HEK293 (cell line): ENCODE data around the gene KATNAL2.
A peak's percentile ranks its signal among the peaks of the same experiment; 100 is the strongest.

ENCODE experiments used
- BCL11B ChIP-seq: fragments of 450-650 bp; formaldehyde crosslinking; IDR thresholded peaks from 2 replicates; pipeline ENCODE4 v1.5.1; 2016; ENCODE audit warnings: low read depth, missing biosample characterization, missing genetic modification characterization
- GLI2 ChIP-seq: fragments of 450-650 bp; formaldehyde crosslinking; IDR thresholded peaks from 2 replicates; pipeline ENCODE4; 2017; ENCODE audit warnings: missing biosample characterization, missing genetic modification characterization, low read depth, borderline replicate concordance
- GLI4 ChIP-seq: fragments of 450-650 bp; formaldehyde crosslinking; IDR thresholded peaks from 2 replicates; pipeline ENCODE4 v1.5.1; 2016; ENCODE audit warnings: missing biosample characterization, missing genetic modification characterization
- HOXD13 ChIP-seq: sonication (generic); formaldehyde crosslinking; IDR thresholded peaks from 2 replicates; pipeline ENCODE4 v1.8.0; 2022; ENCODE audit warnings: missing genetic modification reagents, borderline replicate concordance
- IKZF3 ChIP-seq: fragments of 450-650 bp; IDR thresholded peaks from 2 replicates; pipeline ENCODE4 v1.5.0; 2018; ENCODE audit warnings: missing biosample characterization, mild to moderate bottlenecking, missing genetic modification characterization, moderate library complexity
- OSR2 ChIP-seq: fragments of 450-650 bp; formaldehyde crosslinking; IDR thresholded peaks from 2 replicates; pipeline ENCODE4 v1.5.1; 2016; ENCODE audit warnings: missing biosample characterization, missing genetic modification characterization
- RBAK ChIP-seq: fragments of 450-650 bp; formaldehyde crosslinking; IDR thresholded peaks from 2 replicates; pipeline ENCODE4 v1.5.1; 2016; ENCODE audit warnings: missing biosample characterization, missing genetic modification characterization
- SETDB1 ChIP-seq: IDR thresholded peaks from one replicate; pipeline ENCODE4 v1.6.1; 2017; ENCODE audit warnings: mild to moderate bottlenecking, low read length, moderate library complexity, mixed read lengths; ENCODE audit not compliant: insufficient read length
- TRIM28 ChIP-seq: IDR thresholded peaks from 2 replicates; pipeline ENCODE4 v1.6.1; 2011; ENCODE audit warnings: low read length, control low read depth, borderline replicate concordance
- ZIC2 ChIP-seq: fragments of 450-650 bp; formaldehyde crosslinking; IDR thresholded peaks from 2 replicates; pipeline ENCODE4 v1.5.1; 2016; ENCODE audit warnings: missing biosample characterization, missing genetic modification characterization
- ZNF10 ChIP-seq: fragments of 450-650 bp; formaldehyde crosslinking; IDR thresholded peaks from 2 replicates; pipeline ENCODE4 v1.5.1; 2017; ENCODE audit warnings: missing biosample characterization, missing genetic modification characterization
- ZNF112 ChIP-seq: fragments of 450-650 bp; formaldehyde crosslinking; IDR thresholded peaks from 2 replicates; pipeline ENCODE4 v1.5.0; 2017; ENCODE audit warnings: missing biosample characterization, missing genetic modification characterization
- ZNF132 ChIP-seq: fragments of 450-650 bp; formaldehyde crosslinking; IDR thresholded peaks from 2 replicates; pipeline ENCODE4 v1.5.1; 2017; ENCODE audit warnings: missing biosample characterization, missing genetic modification characterization, borderline replicate concordance
- ZNF140 ChIP-seq: fragments of 450-650 bp; formaldehyde crosslinking; IDR thresholded peaks from 2 replicates; pipeline ENCODE4 v1.5.1; 2016; ENCODE audit warnings: missing biosample characterization, missing genetic modification characterization
- ZNF157 ChIP-seq: fragments of 450-650 bp; formaldehyde crosslinking; IDR thresholded peaks from 2 replicates; pipeline ENCODE4 v1.5.1; 2016; ENCODE audit warnings: missing biosample characterization, missing genetic modification characterization
- ZNF510 ChIP-seq: fragments of 450-650 bp; formaldehyde crosslinking; IDR thresholded peaks from 2 replicates; pipeline ENCODE4 v1.5.1; 2018; ENCODE audit warnings: mild to moderate bottlenecking, missing genetic modification characterization, missing biosample characterization; ENCODE audit not compliant: insufficient replicate concordance
- ZNF549 ChIP-seq: fragments of 450-650 bp; IDR thresholded peaks from 2 replicates; pipeline ENCODE4 v1.5.1; 2018; ENCODE audit warnings: missing biosample characterization, missing genetic modification characterization, mild to moderate bottlenecking, inconsistent platforms, moderate library complexity
- ZNF560 ChIP-seq: fragments of 450-650 bp; formaldehyde crosslinking; IDR thresholded peaks from 2 replicates; pipeline ENCODE4 v1.5.1; 2017; ENCODE audit warnings: missing biosample characterization, missing genetic modification characterization, borderline replicate concordance
- ZNF596 ChIP-seq: fragments of 450-650 bp; IDR thresholded peaks from 2 replicates; pipeline ENCODE4 v1.5.0; 2018; ENCODE audit warnings: missing biosample characterization, mild to moderate bottlenecking, missing genetic modification characterization, moderate library complexity
- ZNF610 ChIP-seq: fragments of 450-650 bp; formaldehyde crosslinking; IDR thresholded peaks from 2 replicates; pipeline ENCODE4 v1.5.1; 2016; ENCODE audit warnings: missing biosample characterization, missing genetic modification characterization, borderline replicate concordance
- ZNF626 ChIP-seq: fragments of 450-650 bp; sonication (Bioruptor Pico); formaldehyde crosslinking; IDR thresholded peaks from 2 replicates; pipeline ENCODE4 v1.5.1; 2018; ENCODE audit warnings: missing biosample characterization, missing genetic modification characterization, inconsistent platforms
- ZNF654 ChIP-seq: fragments of 450-650 bp; formaldehyde crosslinking; IDR thresholded peaks from 2 replicates; pipeline ENCODE4 v1.5.1; 2016; ENCODE audit warnings: low read depth, missing biosample characterization, missing genetic modification characterization
- ZNF701 ChIP-seq: fragments of 450-650 bp; formaldehyde crosslinking; IDR thresholded peaks from 2 replicates; pipeline ENCODE4 v1.5.1; 2016; ENCODE audit warnings: missing biosample characterization, missing genetic modification characterization
- ZNF792 ChIP-seq: fragments of 450-650 bp; formaldehyde crosslinking; IDR thresholded peaks from 2 replicates; pipeline ENCODE4 v1.5.1; 2016; ENCODE audit warnings: missing biosample characterization, missing genetic modification characterization
- TF ChIP-seq, protein P1 (sequence below): fragments of 450-650 bp; formaldehyde crosslinking; IDR thresholded peaks from 2 replicates; pipeline ENCODE4 v1.5.0; 2017; ENCODE audit warnings: missing biosample characterization, missing genetic modification characterization, borderline replicate concordance
- TF ChIP-seq, protein P2 (sequence below): fragments of 450-650 bp; formaldehyde crosslinking; IDR thresholded peaks from 2 replicates; pipeline ENCODE4 v1.5.1; 2016; ENCODE audit warnings: missing biosample characterization, missing genetic modification characterization
- TF ChIP-seq, protein P3 (sequence below): fragments of 450-650 bp; formaldehyde crosslinking; optimal IDR thresholded peaks from 2 replicates; pipeline ENCODE3; 2016; ENCODE audit warnings: missing biosample characterization, mild to moderate bottlenecking, missing genetic modification characterization
- TF ChIP-seq, protein P4 (sequence below): fragments of 450-650 bp; formaldehyde crosslinking; IDR thresholded peaks from 2 replicates; pipeline ENCODE4 v1.5.1; 2016; ENCODE audit warnings: missing biosample characterization, missing genetic modification characterization
- TF ChIP-seq, protein P5 (sequence below): fragments of 450-650 bp; formaldehyde crosslinking; IDR thresholded peaks from 2 replicates; pipeline ENCODE4; 2016; ENCODE audit warnings: missing biosample characterization, missing genetic modification characterization
- TF ChIP-seq, protein P6 (sequence below): fragments of 450-650 bp; formaldehyde crosslinking; IDR thresholded peaks from 2 replicates; pipeline ENCODE4 v1.5.1; 2017; ENCODE audit warnings: missing biosample characterization, missing genetic modification characterization

KATNAL2 gene

DNA sequence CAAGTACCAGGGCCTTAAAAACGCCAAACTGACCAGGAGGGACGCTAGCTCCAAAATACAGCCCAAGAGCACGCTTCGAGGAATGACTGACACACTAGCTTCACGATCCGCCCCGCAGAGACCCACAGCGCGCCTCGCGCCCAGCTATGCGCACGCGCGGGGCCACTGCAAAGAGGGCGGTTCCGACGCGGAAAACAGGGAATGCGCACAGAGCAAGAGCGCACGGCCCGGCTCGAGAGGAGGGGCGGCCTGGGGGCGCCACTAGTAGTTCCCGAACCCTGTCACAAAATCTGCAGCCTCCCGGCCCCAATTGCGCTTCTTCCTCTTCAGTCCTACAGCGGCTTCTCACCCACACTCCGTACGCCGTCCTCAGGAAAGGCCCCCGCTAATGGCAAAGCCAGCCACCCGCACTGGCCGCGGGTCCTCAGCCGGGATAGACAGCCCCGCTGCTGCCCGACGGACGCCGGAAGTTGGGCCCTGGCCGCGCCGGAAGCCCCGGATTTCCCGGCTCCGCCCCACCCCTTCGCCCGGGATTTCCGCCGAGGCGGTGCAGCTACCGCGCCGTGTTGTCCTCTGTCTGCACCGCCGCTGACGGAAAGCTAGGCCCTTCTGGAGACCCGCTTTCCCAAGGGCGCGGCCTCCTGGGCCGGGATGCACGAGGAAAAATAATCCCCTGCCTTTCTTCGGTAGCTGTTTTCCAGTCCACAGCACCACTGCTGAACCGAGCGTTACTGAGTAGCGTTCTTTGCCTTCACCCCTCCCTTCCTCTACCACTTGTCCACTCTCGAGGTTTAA is 232.8 kb downstream of the KATNAL2 start, which contains the start of gene HDHD2 (continued):
- TF ChIP-seq, protein P1, sequence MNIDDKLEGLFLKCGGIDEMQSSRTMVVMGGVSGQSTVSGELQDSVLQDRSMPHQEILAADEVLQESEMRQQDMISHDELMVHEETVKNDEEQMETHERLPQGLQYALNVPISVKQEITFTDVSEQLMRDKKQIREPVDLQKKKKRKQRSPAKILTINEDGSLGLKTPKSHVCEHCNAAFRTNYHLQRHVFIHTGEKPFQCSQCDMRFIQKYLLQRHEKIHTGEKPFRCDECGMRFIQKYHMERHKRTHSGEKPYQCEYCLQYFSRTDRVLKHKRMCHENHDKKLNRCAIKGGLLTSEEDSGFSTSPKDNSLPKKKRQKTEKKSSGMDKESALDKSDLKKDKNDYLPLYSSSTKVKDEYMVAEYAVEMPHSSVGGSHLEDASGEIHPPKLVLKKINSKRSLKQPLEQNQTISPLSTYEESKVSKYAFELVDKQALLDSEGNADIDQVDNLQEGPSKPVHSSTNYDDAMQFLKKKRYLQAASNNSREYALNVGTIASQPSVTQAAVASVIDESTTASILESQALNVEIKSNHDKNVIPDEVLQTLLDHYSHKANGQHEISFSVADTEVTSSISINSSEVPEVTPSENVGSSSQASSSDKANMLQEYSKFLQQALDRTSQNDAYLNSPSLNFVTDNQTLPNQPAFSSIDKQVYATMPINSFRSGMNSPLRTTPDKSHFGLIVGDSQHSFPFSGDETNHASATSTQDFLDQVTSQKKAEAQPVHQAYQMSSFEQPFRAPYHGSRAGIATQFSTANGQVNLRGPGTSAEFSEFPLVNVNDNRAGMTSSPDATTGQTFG (tag by site-specific recombination): no peak
- TF ChIP-seq ZNF610 (tag by site-specific recombination): no peak
- no peak for TF ChIP-seq ZNF792
- no peak for TF ChIP-seq GLI2
- no peak for TF ChIP-seq ZNF132 (tag by site-specific recombination)
- TF ChIP-seq ZNF510: no peak
- TF ChIP-seq SETDB1: no peak
- no peak for TF ChIP-seq ZNF654 (tag by site-specific recombination)
- TF ChIP-seq BCL11B (tag by site-specific recombination): no peak
- TF ChIP-seq, protein P2, sequence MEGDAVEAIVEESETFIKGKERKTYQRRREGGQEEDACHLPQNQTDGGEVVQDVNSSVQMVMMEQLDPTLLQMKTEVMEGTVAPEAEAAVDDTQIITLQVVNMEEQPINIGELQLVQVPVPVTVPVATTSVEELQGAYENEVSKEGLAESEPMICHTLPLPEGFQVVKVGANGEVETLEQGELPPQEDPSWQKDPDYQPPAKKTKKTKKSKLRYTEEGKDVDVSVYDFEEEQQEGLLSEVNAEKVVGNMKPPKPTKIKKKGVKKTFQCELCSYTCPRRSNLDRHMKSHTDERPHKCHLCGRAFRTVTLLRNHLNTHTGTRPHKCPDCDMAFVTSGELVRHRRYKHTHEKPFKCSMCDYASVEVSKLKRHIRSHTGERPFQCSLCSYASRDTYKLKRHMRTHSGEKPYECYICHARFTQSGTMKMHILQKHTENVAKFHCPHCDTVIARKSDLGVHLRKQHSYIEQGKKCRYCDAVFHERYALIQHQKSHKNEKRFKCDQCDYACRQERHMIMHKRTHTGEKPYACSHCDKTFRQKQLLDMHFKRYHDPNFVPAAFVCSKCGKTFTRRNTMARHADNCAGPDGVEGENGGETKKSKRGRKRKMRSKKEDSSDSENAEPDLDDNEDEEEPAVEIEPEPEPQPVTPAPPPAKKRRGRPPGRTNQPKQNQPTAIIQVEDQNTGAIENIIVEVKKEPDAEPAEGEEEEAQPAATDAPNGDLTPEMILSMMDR (tag by site-specific recombination): peak; percentile 66
- TF ChIP-seq ZNF626 (tag by site-specific recombination): no peak
- no peak for TF ChIP-seq ZNF596 (tag by site-specific recombination)
- TF ChIP-seq, protein P3, sequence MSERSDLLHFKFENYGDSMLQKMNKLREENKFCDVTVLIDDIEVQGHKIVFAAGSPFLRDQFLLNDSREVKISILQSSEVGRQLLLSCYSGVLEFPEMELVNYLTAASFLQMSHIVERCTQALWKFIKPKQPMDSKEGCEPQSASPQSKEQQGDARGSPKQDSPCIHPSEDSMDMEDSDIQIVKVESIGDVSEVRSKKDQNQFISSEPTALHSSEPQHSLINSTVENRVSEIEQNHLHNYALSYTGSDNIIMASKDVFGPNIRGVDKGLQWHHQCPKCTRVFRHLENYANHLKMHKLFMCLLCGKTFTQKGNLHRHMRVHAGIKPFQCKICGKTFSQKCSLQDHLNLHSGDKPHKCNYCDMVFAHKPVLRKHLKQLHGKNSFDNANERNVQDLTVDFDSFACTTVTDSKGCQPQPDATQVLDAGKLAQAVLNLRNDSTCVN (tag by site-specific recombination): peak; percentile 87
- TF ChIP-seq ZIC2 (tag by site-specific recombination): no peak
- TF ChIP-seq, protein P4, sequence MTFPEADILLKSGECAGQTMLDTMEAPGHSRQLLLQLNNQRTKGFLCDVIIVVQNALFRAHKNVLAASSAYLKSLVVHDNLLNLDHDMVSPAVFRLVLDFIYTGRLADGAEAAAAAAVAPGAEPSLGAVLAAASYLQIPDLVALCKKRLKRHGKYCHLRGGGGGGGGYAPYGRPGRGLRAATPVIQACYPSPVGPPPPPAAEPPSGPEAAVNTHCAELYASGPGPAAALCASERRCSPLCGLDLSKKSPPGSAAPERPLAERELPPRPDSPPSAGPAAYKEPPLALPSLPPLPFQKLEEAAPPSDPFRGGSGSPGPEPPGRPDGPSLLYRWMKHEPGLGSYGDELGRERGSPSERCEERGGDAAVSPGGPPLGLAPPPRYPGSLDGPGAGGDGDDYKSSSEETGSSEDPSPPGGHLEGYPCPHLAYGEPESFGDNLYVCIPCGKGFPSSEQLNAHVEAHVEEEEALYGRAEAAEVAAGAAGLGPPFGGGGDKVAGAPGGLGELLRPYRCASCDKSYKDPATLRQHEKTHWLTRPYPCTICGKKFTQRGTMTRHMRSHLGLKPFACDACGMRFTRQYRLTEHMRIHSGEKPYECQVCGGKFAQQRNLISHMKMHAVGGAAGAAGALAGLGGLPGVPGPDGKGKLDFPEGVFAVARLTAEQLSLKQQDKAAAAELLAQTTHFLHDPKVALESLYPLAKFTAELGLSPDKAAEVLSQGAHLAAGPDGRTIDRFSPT (tag by site-specific recombination): no peak
- no peak for TF ChIP-seq GLI4 (tag by site-specific recombination)
- TF ChIP-seq HOXD13 (CRISPR knock-in tag): no peak
- TF ChIP-seq ZNF560: no peak
- no peak for TF ChIP-seq OSR2 (tag by site-specific recombination)
- no peak for TF ChIP-seq RBAK (tag by site-specific recombination)
- TF ChIP-seq, protein P5, sequence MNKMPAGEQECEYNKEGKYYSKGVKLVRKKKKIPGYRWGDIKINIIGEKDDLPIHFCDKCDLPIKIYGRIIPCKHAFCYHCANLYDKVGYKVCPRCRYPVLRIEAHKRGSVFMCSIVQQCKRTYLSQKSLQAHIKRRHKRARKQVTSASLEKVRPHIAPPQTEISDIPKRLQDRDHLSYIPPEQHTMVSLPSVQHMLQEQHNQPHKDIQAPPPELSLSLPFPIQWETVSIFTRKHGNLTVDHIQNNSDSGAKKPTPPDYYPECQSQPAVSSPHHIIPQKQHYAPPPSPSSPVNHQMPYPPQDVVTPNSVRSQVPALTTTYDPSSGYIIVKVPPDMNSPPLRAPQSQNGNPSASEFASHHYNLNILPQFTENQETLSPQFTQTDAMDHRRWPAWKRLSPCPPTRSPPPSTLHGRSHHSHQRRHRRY (tag by site-specific recombination): no peak
- no peak for TF ChIP-seq ZNF140 (tag by site-specific recombination)
- TF ChIP-seq, protein P6, sequence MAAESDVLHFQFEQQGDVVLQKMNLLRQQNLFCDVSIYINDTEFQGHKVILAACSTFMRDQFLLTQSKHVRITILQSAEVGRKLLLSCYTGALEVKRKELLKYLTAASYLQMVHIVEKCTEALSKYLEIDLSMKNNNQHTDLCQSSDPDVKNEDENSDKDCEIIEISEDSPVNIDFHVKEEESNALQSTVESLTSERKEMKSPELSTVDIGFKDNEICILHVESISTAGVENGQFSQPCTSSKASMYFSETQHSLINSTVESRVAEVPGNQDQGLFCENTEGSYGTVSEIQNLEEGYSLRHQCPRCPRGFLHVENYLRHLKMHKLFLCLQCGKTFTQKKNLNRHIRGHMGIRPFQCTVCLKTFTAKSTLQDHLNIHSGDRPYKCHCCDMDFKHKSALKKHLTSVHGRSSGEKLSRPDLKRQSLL (tag by site-specific recombination): no peak
- no peak for TF ChIP-seq ZNF157 (tag by site-specific recombination)
- no peak for TF ChIP-seq ZNF10
- TF ChIP-seq ZNF701: no peak
- TF ChIP-seq IKZF3 (tag by site-specific recombination): no peak; the same call in none of the 2 replicates
- no peak; the same call in 1 of the 2 replicates for TF ChIP-seq TRIM28
- no peak for TF ChIP-seq ZNF112 (tag by site-specific recombination)
- no peak for TF ChIP-seq ZNF549 (tag by site-specific recombination)
